Mesenchymal stem cell (in vitro differentiated cells and primary cell): Measurements from ENCODE around the gene ARHGEF2.

Source experiments
- DNase-seq: peaks from one replicate; pipeline ENCODE4 v3.0.0-alpha.2; 2013
- H2AFZ ChIP-seq: one replicate; pipeline ENCODE4 v1.6.1; 2013; ENCODE audit warnings: low read depth, mild to moderate bottlenecking, control low read depth, inconsistent platforms, low read length, moderate library complexity
- H2AK5ac ChIP-seq: 2 replicates; pipeline ENCODE4 v1.6.1; 2013; ENCODE audit warnings: low read length, moderate library complexity, mild to moderate bottlenecking, inconsistent platforms; ENCODE audit not compliant: severe bottlenecking
- H2BK120ac ChIP-seq: one replicate; pipeline ENCODE4 v1.6.1; 2013; ENCODE audit warnings: low read depth, mild to moderate bottlenecking, inconsistent platforms, low read length, moderate library complexity
- H2BK12ac ChIP-seq, 2 experiments: one replicate each; pipeline ENCODE4 v1.6.1; 2013; ENCODE audit warnings: inconsistent platforms in 2 of 2, low read length in 2 of 2, mild to moderate bottlenecking in 2 of 2, moderate library complexity in 2 of 2, control low read depth in 1 of 2
- H2BK15ac ChIP-seq: one replicate; pipeline ENCODE4 v1.6.1; 2013; ENCODE audit warnings: mild to moderate bottlenecking, low read depth, inconsistent platforms; ENCODE audit not compliant: poor library complexity, severe bottlenecking
- H2BK5ac ChIP-seq: 2 replicates; pipeline ENCODE4 v1.6.1; 2013; ENCODE audit warnings: low read depth, mild to moderate bottlenecking, low read length, control low read depth, inconsistent platforms; ENCODE audit not compliant: poor library complexity, severe bottlenecking
- H3K14ac ChIP-seq, 2 experiments: one replicate each; pipeline ENCODE4 v1.6.1; 2013; ENCODE audit warnings: inconsistent platforms in 2 of 2, low read length in 2 of 2, control low read depth in 1 of 2, mild to moderate bottlenecking in 1 of 2, moderate library complexity in 1 of 2
- H3K18ac ChIP-seq, 2 experiments: one replicate each; pipeline ENCODE4 v1.6.1; 2013; ENCODE audit warnings: inconsistent platforms in 2 of 2, low read length in 2 of 2, control low read depth in 1 of 2, low read depth in 1 of 2, mild to moderate bottlenecking in 1 of 2
- H3K23ac ChIP-seq, 2 experiments: one replicate each; pipeline ENCODE4 v1.6.1; 2013; ENCODE audit warnings: inconsistent platforms in 2 of 2, low read length in 2 of 2, mild to moderate bottlenecking in 2 of 2, moderate library complexity in 2 of 2, control low read depth in 1 of 2
- H3K27ac ChIP-seq: 2 replicates; pipeline ENCODE4 v1.5.1; 2013; ENCODE audit warnings: mild to moderate bottlenecking, moderate library complexity, low read length, control low read depth, inconsistent platforms; ENCODE audit not compliant: poor library complexity, severe bottlenecking
- H3K27me3 ChIP-seq, 2 experiments: 2 replicates each; pipeline versions ENCODE4 v1.6.1 to v1.7.0; 2013; ENCODE audit warnings: low read length in 2 of 2, mild to moderate bottlenecking in 2 of 2, moderate library complexity in 2 of 2, control low read depth in 1 of 2, inconsistent platforms in 1 of 2; ENCODE audit not compliant: control insufficient read depth in 1 of 2, insufficient read depth in 1 of 2
- H3K36me3 ChIP-seq, 2 experiments: 2 replicates each; pipeline versions ENCODE4 v1.6.1 to v1.7.0; 2013; ENCODE audit warnings: low read length in 2 of 2, control low read depth in 1 of 2, inconsistent platforms in 1 of 2, low read depth in 1 of 2, mild to moderate bottlenecking in 1 of 2; ENCODE audit not compliant: insufficient read depth in 2 of 2, control insufficient read depth in 1 of 2
- H3K4ac ChIP-seq, 2 experiments: one replicate each; pipeline ENCODE4 v1.6.1; 2013; ENCODE audit warnings: inconsistent platforms in 2 of 2, low read length in 2 of 2, mild to moderate bottlenecking in 2 of 2, moderate library complexity in 2 of 2, control low read depth in 1 of 2, low read depth in 1 of 2
- H3K4me1 ChIP-seq: 2 replicates; pipeline ENCODE4 v1.6.1; 2013; ENCODE audit warnings: low read depth, low read length, control low read depth; ENCODE audit not compliant: control insufficient read depth, insufficient read depth
- H3K4me2 ChIP-seq: 2 replicates; pipeline ENCODE4 v1.6.1; 2013; ENCODE audit warnings: low read length, mild to moderate bottlenecking, inconsistent platforms; ENCODE audit not compliant: poor library complexity, severe bottlenecking
- H3K4me3 ChIP-seq, 2 experiments: 2 replicates each; pipeline versions ENCODE4 v1.5.1 to v1.7.0; 2013; ENCODE audit warnings: low read length in 2 of 2, mild to moderate bottlenecking in 2 of 2, control low read depth in 1 of 2, low read depth in 1 of 2; ENCODE audit not compliant: insufficient read depth in 1 of 2
- H3K79me1 ChIP-seq: replicated peaks from 2 replicates; pipeline ENCODE4 v1.6.1; 2013; ENCODE audit warnings: mild to moderate bottlenecking, control low read depth, low read length, inconsistent platforms; ENCODE audit not compliant: poor library complexity, severe bottlenecking
- H3K9ac ChIP-seq: 2 replicates; pipeline ENCODE4 v1.7.0; 2013; ENCODE audit warnings: mild to moderate bottlenecking, low read length, moderate library complexity
- H3K9me3 ChIP-seq: 2 replicates; pipeline ENCODE4 v1.7.0; 2013; ENCODE audit warnings: mild to moderate bottlenecking, low read length; ENCODE audit not compliant: control insufficient read depth
- H4K8ac ChIP-seq: one replicate; pipeline ENCODE4 v1.6.1; 2013; ENCODE audit warnings: inconsistent platforms, mild to moderate bottlenecking, low read length, moderate library complexity
- H4K91ac ChIP-seq: one replicate; pipeline ENCODE4 v1.6.1; 2013; ENCODE audit warnings: mild to moderate bottlenecking, low read length, inconsistent platforms
- WGBS: methylation state at CpG from one replicate; pipeline ENCODE4 v1.1.7; 2013; ENCODE audit warnings: mixed read lengths; 5-methylcytosine and 5-hydroxymethylcytosine counted together

Gene ARHGEF2

DNA sequence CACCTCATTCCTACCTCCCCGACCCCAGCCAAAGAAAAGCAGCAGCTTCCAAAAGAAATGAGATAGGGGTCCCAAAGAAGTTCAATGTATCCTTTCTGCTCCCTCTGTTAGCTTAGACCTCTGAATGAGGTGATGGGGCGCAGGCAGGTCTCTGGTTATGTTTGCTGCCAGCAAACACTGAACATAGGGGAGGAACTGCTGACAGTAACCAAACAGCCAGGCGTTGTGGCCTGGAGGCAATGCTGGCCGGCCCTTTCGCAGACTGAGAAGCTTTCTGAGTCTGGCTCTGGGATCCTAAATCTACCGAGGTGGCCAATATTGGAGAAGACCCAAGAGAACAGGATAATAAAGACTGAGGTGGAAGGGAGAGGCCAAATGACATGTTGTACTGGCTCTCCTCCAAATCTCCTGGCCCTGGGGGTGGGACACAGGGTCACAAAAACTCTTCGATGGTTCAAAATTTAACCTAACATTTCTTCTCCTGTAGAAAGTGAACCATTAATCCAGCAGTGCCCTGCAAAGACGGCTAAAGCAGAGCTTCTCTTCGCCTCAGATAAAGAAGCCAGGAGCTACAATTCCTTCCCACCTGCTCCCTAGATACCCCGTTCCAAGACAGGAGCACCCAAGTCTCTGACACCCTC, 22.8 kb upstream of the ARHGEF2 start:
- Histone ChIP-seq H4K8ac (no peak overlapping the region), H3K79me1 (no peaks in the 10 kb centered on the region), H2BK120ac (peak overlapping the region; percentile 8), H2AFZ (no peak overlapping the region), H3K36me3 (no peaks in the 10 kb centered on the region), H4K91ac (no peak overlapping the region), H2BK12ac (no peak overlapping the region), H2BK15ac (no peak overlapping the region), H3K4me1 (peaks cover 2% of the 10 kb centered on the region), H3K4me3 (peak overlapping the region in 1 of 2 experiments; percentile 54), H3K9me3 (no peaks in the 10 kb centered on the region), H2BK5ac (no peak overlapping the region), H3K27me3 (no peaks in the 10 kb centered on the region), H3K18ac (no peak overlapping the region), H3K4ac (no peak overlapping the region), H3K14ac (no peak overlapping the region), H3K4me2 (no peak overlapping the region), H3K23ac (no peak overlapping the region), H3K27ac (no peak overlapping the region), H2AK5ac (no peak overlapping the region), H3K9ac (peak overlapping the region; percentile 62)
- WGBS, result 86% methylated on average over 10 of the region's 10 CpGs
- no peak for DNase-seq

DNA sequence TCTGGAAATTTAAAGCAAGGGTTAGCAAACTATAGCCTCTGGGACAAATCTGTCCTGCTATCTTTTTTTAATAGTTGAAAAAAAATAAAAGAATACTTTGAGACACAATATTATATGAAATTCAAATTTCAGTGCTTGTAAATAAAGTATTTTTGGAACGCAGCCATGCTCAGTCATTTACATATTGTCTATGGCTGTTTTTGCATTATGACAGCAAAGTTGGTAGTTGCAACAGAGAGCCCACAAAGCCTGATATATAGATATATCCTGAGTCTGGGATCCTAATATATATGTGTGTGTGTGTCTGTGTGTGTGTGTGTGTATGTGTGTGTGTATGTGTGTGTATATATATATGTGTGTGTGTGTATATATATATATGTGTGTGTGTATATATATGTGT, 21.6 kb upstream of the ARHGEF2 start:
- Histone ChIP-seq H2BK5ac (no peak overlapping the region), H3K18ac (no peak overlapping the region), H3K9me3 (no peaks in the 10 kb centered on the region), H3K4me2 (no peak overlapping the region), H2AK5ac (no peak overlapping the region), H4K91ac (no peak overlapping the region), H3K27ac (no peak overlapping the region), H3K4ac (no peak overlapping the region), H4K8ac (no peak overlapping the region), H3K27me3 (no peaks in the 10 kb centered on the region), H3K23ac (no peak overlapping the region), H2BK120ac (no peak overlapping the region), H3K14ac (no peak overlapping the region), H3K9ac (no peak overlapping the region), H3K4me1 (peaks cover 2% of the 10 kb centered on the region), H2AFZ (no peak overlapping the region), H2BK12ac (no peak overlapping the region), H2BK15ac (no peak overlapping the region), H3K36me3 (no peaks in the 10 kb centered on the region), H3K79me1 (no peaks in the 10 kb centered on the region), H3K4me3 (no peak overlapping the region)
- 100% methylated on average over 1 of the region's 1 CpG for WGBS
- DNase-seq, result no peak

- WGBS, result 33% methylated on average over 2 of the region's 2 CpGs
- Histone ChIP-seq H2BK5ac (no peak overlapping the region), H3K4me2 (no peak overlapping the region), H3K9me3 (no peaks in the 10 kb centered on the region), H4K91ac (no peak overlapping the region), H2AFZ (no peak overlapping the region), H3K4me3 (no peak overlapping the region), H2BK120ac (no peak overlapping the region), H3K4ac (no peak overlapping the region), H3K18ac (no peak overlapping the region), H2BK15ac (no peak overlapping the region), H3K27me3 (peaks cover 0 to 5% of the 10 kb centered on the region in 2 experiments), H3K27ac (no peak overlapping the region), H3K14ac (no peak overlapping the region), H3K36me3 (no peaks in the 10 kb centered on the region), H4K8ac (no peak overlapping the region), H3K79me1 (no peaks in the 10 kb centered on the region), H2BK12ac (no peak overlapping the region), H3K4me1 (no peaks in the 10 kb centered on the region), H3K9ac (no peak overlapping the region), H2AK5ac (no peak overlapping the region), H3K23ac (no peak overlapping the region)
- DNase-seq, result no peak
Observed at GRCh38 chr1:155996166-155996565, 17.8 kb upstream of the ARHGEF2 start.

DNA sequence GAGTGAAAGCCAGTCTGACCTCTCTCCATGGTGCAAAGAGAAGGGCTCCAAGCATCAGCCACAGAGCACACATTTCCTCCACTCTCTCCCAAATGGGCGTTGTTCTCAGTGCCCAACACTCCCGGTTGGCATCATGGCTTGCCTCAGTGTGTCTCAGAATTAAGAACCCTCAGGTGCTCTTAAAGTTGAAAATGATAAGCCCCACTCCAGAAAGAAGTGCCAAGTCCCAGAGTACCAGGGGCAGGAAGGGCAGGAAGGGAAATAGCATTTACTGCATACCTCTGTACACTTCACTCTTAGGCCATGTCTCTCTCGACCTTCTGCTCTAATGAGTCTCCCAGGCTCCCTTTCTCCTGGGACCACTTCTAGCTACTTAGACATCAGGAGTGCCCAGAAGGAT, 15.2 kb upstream of the ARHGEF2 start:
- Histone ChIP-seq H3K4ac (no peak overlapping the region), H2AFZ (no peak overlapping the region), H3K79me1 (no peaks in the 10 kb centered on the region), H3K9ac (no peak overlapping the region), H3K36me3 (no peaks in the 10 kb centered on the region), H2BK15ac (no peak overlapping the region), H2AK5ac (no peak overlapping the region), H3K4me1 (peaks cover 3% of the 10 kb centered on the region), H4K91ac (no peak overlapping the region), H2BK5ac (no peak overlapping the region), H4K8ac (no peak overlapping the region), H2BK12ac (no peak overlapping the region), H3K18ac (no peak overlapping the region), H3K4me2 (no peak overlapping the region), H3K27me3 (peaks cover 0 to 5% of the 10 kb centered on the region in 2 experiments), H3K9me3 (no peaks in the 10 kb centered on the region), H3K27ac (no peak overlapping the region), H3K4me3 (no peak overlapping the region), H3K23ac (no peak overlapping the region), H2BK120ac (no peak overlapping the region), H3K14ac (no peak overlapping the region)
- WGBS, result 79% methylated on average over 3 of the region's 3 CpGs
- no peak for DNase-seq
